Sigmoid colon (tissue), 7 donors: Measurements from ENCODE around the gene TYSND1. TPM values are rescaled to one million over a fixed set of nuclear protein-coding genes. Genes with fewer than 3 reads are reported as not detected.

ENCODE experiments used
- DNase-seq: peaks from one replicate; pipeline ENCODE4 v3.0.0-alpha.2; 2019
- H3K27ac ChIP-seq, 4 donors: fragments of 200-600 bp; sonication (generic); one replicate each; pipeline ENCODE4 v1.5.1; 2016 to 2019; ENCODE audit warnings: mild to moderate bottlenecking in 1 of 4
- H3K27me3 ChIP-seq, 3 donors: fragments of 200-600 bp; sonication (generic); one replicate each; pipeline ENCODE4 v1.5.1; 2019; ENCODE audit warnings: mild to moderate bottlenecking in 1 of 3
- H3K36me3 ChIP-seq, 4 donors: fragments of 200-600 bp; sonication (generic); one replicate each; pipeline ENCODE4 v1.5.1; 2016 to 2019
- H3K4me1 ChIP-seq, 4 donors: fragments of 200-600 bp; sonication (generic); one replicate each; pipeline ENCODE4 v1.5.1; 2017 to 2019
- H3K4me3 ChIP-seq, 4 donors: fragments of 200-600 bp; sonication (generic); one replicate each; pipeline ENCODE4 v1.5.1; 2017 to 2019; ENCODE audit warnings: mild to moderate bottlenecking in 2 of 4, moderate library complexity in 1 of 4
- H3K9me3 ChIP-seq, 4 donors: fragments of 200-600 bp in 3 of 4; sonication (generic) in 3 of 4; one replicate each; pipeline versions ENCODE4 v1.5.1 to v1.6.1; 2013 to 2019
- CTCF ChIP-seq, 4 experiments: fragments of 450-650 bp in 3 of 4; fragments of 200-600 bp in 1 of 4; IDR thresholded peaks; one replicate each; pipeline ENCODE4 v1.5.1; 2016 to 2019; ENCODE audit warnings: antibody characterized with exemption in 4 of 4, mild to moderate bottlenecking in 3 of 4, moderate library complexity in 2 of 4
- EP300 ChIP-seq, 4 donors: sonication (generic); formaldehyde crosslinking; IDR thresholded peaks; one replicate each; pipeline ENCODE4 v1.6.1; 2017; ENCODE audit warnings: antibody characterized with exemption in 4 of 4
- POLR2A ChIP-seq, 2 donors: fragments of 450-650 bp; IDR thresholded peaks; one replicate each; pipeline ENCODE4 v1.6.1; 2016; ENCODE audit warnings: antibody characterized with exemption in 2 of 2, mild to moderate bottlenecking in 2 of 2, moderate library complexity in 2 of 2
- POLR2AphosphoS5 ChIP-seq, 4 donors: sonication (generic); formaldehyde crosslinking; IDR thresholded peaks; one replicate each; pipeline ENCODE4 v1.6.1; 2017; ENCODE audit warnings: antibody characterized with exemption in 4 of 4
- WGBS, 2 donors: extraction: QIAGEN DNeasy Blood & Tissue Kit; methylation state at CpG; one replicate each; pipeline ENCODE4 v1.1.7; 2013; 5-methylcytosine and 5-hydroxymethylcytosine counted together
- intact Hi-C: fragments of 100-400 bp; cut with DNase I; formaldehyde crosslinking; loops from one replicate; pipeline ENCODE4 v1.15.1; 2023
- polyA plus RNA-seq, 3 donors: library from polyadenylated mRNA; stranded (reverse); fragments of 200-250 nt; gene quantifications; one replicate each; pipeline ENCODE4 v1.2.3, GENCODE V29; 2013
- total RNA-seq, 4 donors: library from RNA; depleted of rRNA; stranded (reverse); fragments of >200 nt; gene quantifications; one replicate each; pipeline ENCODE4 v1.1.0, GENCODE V29; 2016
- donor health status: healthy with polysubstance abuse.
- donor health status: Bipolar disorder and iron deficiency.
- donor health status: healthy.

The TYSND1 gene
- total and polyA plus RNA-seq, 7 donors = 5.1 to 13.5 (median 8.4) TPM

GRCh38 chr10:70096016-70096704 lies 50.3 kb downstream of the TYSND1 start:
- Histone ChIP-seq H3K4me1 (no peaks in the 10 kb centered on the region), H3K9me3 (no peaks in the 10 kb centered on the region), H3K4me3 (no peak overlapping the region), H3K36me3 (peaks cover 0 to 92% (median 17%) of the 10 kb centered on the region in 4 donors), H3K27me3 (no peaks in the 10 kb centered on the region), H3K27ac (no peak overlapping the region)
- intact Hi-C loops = no loop called here
- no peak for DNase-seq
- TF ChIP-seq EP300 (IDR thresholded peaks at IDR 0.05) (no peak), CTCF (IDR thresholded peaks at IDR 0.05) (no peak), POLR2AphosphoS5 (IDR thresholded peaks at IDR 0.05) (no peak), POLR2A (IDR thresholded peaks at IDR 0.05) (no peak)
- WGBS, 2 donors = 87 to 92% methylated on average over 6 of the region's 6 CpGs

- DNase-seq = no peak
- TF ChIP-seq POLR2A (IDR thresholded peaks at IDR 0.05) (no peak), POLR2AphosphoS5 (IDR thresholded peaks at IDR 0.05) (no peak), EP300 (IDR thresholded peaks at IDR 0.05) (no peak), CTCF (IDR thresholded peaks at IDR 0.05) (no peak)
- Histone ChIP-seq H3K27me3 (no peaks in the 10 kb centered on the region), H3K4me3 (no peak overlapping the region), H3K4me1 (no peaks in the 10 kb centered on the region), H3K36me3 (peaks cover 0 to 85% (median 17%) of the 10 kb centered on the region in 4 donors), H3K27ac (no peak overlapping the region), H3K9me3 (no peaks in the 10 kb centered on the region)
- intact Hi-C loops = no loop called here
- WGBS, 2 donors = 87 to 95% methylated on average over 2 of the region's 2 CpGs
Observed at GRCh38 chr10:70094250-70094649, 52.2 kb downstream of the TYSND1 start.

GRCh38 chr10:70093335-70093944 lies 53.1 kb downstream of the TYSND1 start:
- H3K27ac ChIP-seq = no peak overlapping the region
- 76 to 91% methylated on average over 9 of the region's 9 CpGs for WGBS, 2 donors
- H3K4me1 ChIP-seq = no peaks in the 10 kb centered on the region
- no peak overlapping the region for H3K4me3 ChIP-seq
- no peak for TF ChIP-seq CTCF (IDR thresholded peaks at IDR 0.05)
- no peak for TF ChIP-seq EP300 (IDR thresholded peaks at IDR 0.05)
- no peak for TF ChIP-seq POLR2A (IDR thresholded peaks at IDR 0.05)
- no peak for TF ChIP-seq POLR2AphosphoS5 (IDR thresholded peaks at IDR 0.05)
- no peaks in the 10 kb centered on the region for H3K27me3 ChIP-seq
- intact Hi-C loops = no loop called here
- DNase-seq = no peak
- H3K36me3 ChIP-seq = peaks cover 0 to 77% (median 15%) of the 10 kb centered on the region in 4 donors
- no peaks in the 10 kb centered on the region for H3K9me3 ChIP-seq

- TF ChIP-seq POLR2A (IDR thresholded peaks at IDR 0.05) (no peak), CTCF (IDR thresholded peaks at IDR 0.05) (no peak), EP300 (IDR thresholded peaks at IDR 0.05) (no peak), POLR2AphosphoS5 (IDR thresholded peaks at IDR 0.05) (no peak)
- Histone ChIP-seq H3K27me3 (no peaks in the 10 kb centered on the region), H3K4me1 (no peaks in the 10 kb centered on the region), H3K36me3 (peaks cover 0 to 68% (median 15%) of the 10 kb centered on the region in 4 donors), H3K27ac (no peak overlapping the region), H3K9me3 (no peaks in the 10 kb centered on the region), H3K4me3 (no peak overlapping the region)
- DNase-seq = no peak
- WGBS, 2 donors = 84 to 91% methylated on average over 7 of the region's 7 CpGs
- intact Hi-C loops = no loop called here
Observed at GRCh38 chr10:70092389-70092718, 54.1 kb downstream of the TYSND1 start.
